Effector memory CD4-positive, alpha-beta T cell (primary cell): ENCODE data around the gene MCF2.

ENCODE experiments used
- DNase-seq, 3 donors: peaks; one replicate each; pipeline ENCODE4 v3.0.0-alpha.2; 2020
- H3K27ac ChIP-seq: 2 replicates; pipeline ENCODE4 v1.7.0; 2013; ENCODE audit warnings: mild to moderate bottlenecking, low read length, moderate library complexity; ENCODE audit not compliant: insufficient read depth, poor library complexity, severe bottlenecking
- H3K27me3 ChIP-seq: replicated peaks from 2 replicates; pipeline ENCODE4 v1.7.0; 2013; ENCODE audit warnings: mild to moderate bottlenecking, low read length; ENCODE audit not compliant: insufficient read depth, control insufficient read depth, poor library complexity, severe bottlenecking
- H3K36me3 ChIP-seq: 2 replicates; pipeline ENCODE4 v1.7.0; 2013; ENCODE audit warnings: mild to moderate bottlenecking, low read length, moderate library complexity; ENCODE audit not compliant: control insufficient read depth, insufficient read depth
- H3K4me1 ChIP-seq: 2 replicates; pipeline ENCODE4 v1.7.0; 2013; ENCODE audit warnings: low read length, mild to moderate bottlenecking; ENCODE audit not compliant: control insufficient read depth, insufficient read depth, poor library complexity, severe bottlenecking
- H3K4me3 ChIP-seq: 2 replicates; pipeline ENCODE4 v1.7.0; 2013; ENCODE audit warnings: low read length, low read depth, mild to moderate bottlenecking; ENCODE audit not compliant: insufficient read depth, poor library complexity, severe bottlenecking
- H3K9me3 ChIP-seq: 2 replicates; pipeline ENCODE4 v1.7.0; 2013; ENCODE audit warnings: mild to moderate bottlenecking, low read length, moderate library complexity; ENCODE audit not compliant: control insufficient read depth

MCF2 gene

GRCh38 chrX:139554376-139554775 is 153.6 kb downstream of the MCF2 start:
- no peaks in the 10 kb centered on the region for H3K4me1 ChIP-seq
- no peaks in the 10 kb centered on the region for H3K36me3 ChIP-seq
- no peaks in the 10 kb centered on the region for H3K27me3 ChIP-seq
- no peak for DNase-seq
- no peak overlapping the region for H3K4me3 ChIP-seq
- H3K27ac ChIP-seq, result no peak overlapping the region
- H3K9me3 ChIP-seq, result no peaks in the 10 kb centered on the region

- H3K4me1 ChIP-seq, result no peaks in the 10 kb centered on the region
- H3K27me3 ChIP-seq, result no peaks in the 10 kb centered on the region
- H3K4me3 ChIP-seq, result no peak overlapping the region
- DNase-seq, result no peak
- no peak overlapping the region for H3K27ac ChIP-seq
- no peaks in the 10 kb centered on the region for H3K9me3 ChIP-seq
- H3K36me3 ChIP-seq, result no peaks in the 10 kb centered on the region
Measured at GRCh38 chrX:139544591-139544990, 163.4 kb downstream of the MCF2 start.

- no peaks in the 10 kb centered on the region for H3K36me3 ChIP-seq
- no peak overlapping the region for H3K27ac ChIP-seq
- H3K4me3 ChIP-seq, result no peak overlapping the region
- no peaks in the 10 kb centered on the region for H3K9me3 ChIP-seq
- H3K4me1 ChIP-seq, result no peaks in the 10 kb centered on the region
- DNase-seq, result no peak
- no peaks in the 10 kb centered on the region for H3K27me3 ChIP-seq
Measured at GRCh38 chrX:139543920-139544319, 164.0 kb downstream of the MCF2 start.

GRCh38 chrX:139542652-139543051 is 165.3 kb downstream of the MCF2 start:
- H3K4me1 ChIP-seq, result no peaks in the 10 kb centered on the region
- H3K27ac ChIP-seq, result no peak overlapping the region
- no peaks in the 10 kb centered on the region for H3K36me3 ChIP-seq
- no peak for DNase-seq
- no peak overlapping the region for H3K4me3 ChIP-seq
- no peaks in the 10 kb centered on the region for H3K9me3 ChIP-seq
- no peaks in the 10 kb centered on the region for H3K27me3 ChIP-seq

GRCh38 chrX:139538907-139539790 is 168.8 kb downstream of the MCF2 start:
- H3K27me3 ChIP-seq, result no peaks in the 10 kb centered on the region
- no peak overlapping the region for H3K27ac ChIP-seq
- DNase-seq, result no peak
- H3K4me1 ChIP-seq, result no peaks in the 10 kb centered on the region
- no peak overlapping the region for H3K4me3 ChIP-seq
- H3K9me3 ChIP-seq, result no peaks in the 10 kb centered on the region
- H3K36me3 ChIP-seq, result no peaks in the 10 kb centered on the region

- no peaks in the 10 kb centered on the region for H3K27me3 ChIP-seq
- H3K36me3 ChIP-seq, result no peaks in the 10 kb centered on the region
- H3K4me3 ChIP-seq, result no peak overlapping the region
- H3K9me3 ChIP-seq, result no peaks in the 10 kb centered on the region
- no peaks in the 10 kb centered on the region for H3K4me1 ChIP-seq
- DNase-seq, result no peak
- no peak overlapping the region for H3K27ac ChIP-seq
Measured at GRCh38 chrX:139533444-139533843, 174.5 kb downstream of the MCF2 start.

GRCh38 chrX:139532834-139533233 is 175.1 kb downstream of the MCF2 start:
- Histone ChIP-seq H3K9me3 (no peaks in the 10 kb centered on the region), H3K36me3 (no peaks in the 10 kb centered on the region), H3K27ac (no peak overlapping the region), H3K4me1 (no peaks in the 10 kb centered on the region), H3K4me3 (no peak overlapping the region), H3K27me3 (no peaks in the 10 kb centered on the region)
- DNase-seq, result no peak
